CD4-positive, CD25-positive, alpha-beta regulatory T cell (primary cell): ENCODE results near the gene SHC4. TPM values are rescaled to one million over a fixed set of nuclear protein-coding genes. Genes with fewer than 3 reads are reported as not detected.
A peak's percentile ranks its signal among the peaks of the same experiment; 100 is the strongest.
"Not testable (repeated sequence)": the region's sequence is repeated elsewhere in the genome, so short reads cannot be mapped to it uniquely, and the experiment has no call there.

Experiments
- ATAC-seq, 2 donors: fragments of 150-1000 bp; cut with Tn5 transposase; one replicate each; pipeline ENCODE4 v1.10.0; 2021; ENCODE audit warnings: low read depth in 2 of 2, moderate number of reproducible peaks in 2 of 2, moderate library complexity in 1 of 2
- DNase-seq, 3 donors: peaks; one replicate each; pipeline versions ENCODE4 v3.0.0 to v3.0.0-alpha.2; 2012 to 2022; ENCODE audit warnings: mixed read lengths in 1 of 3
- H3K27ac ChIP-seq: one replicate; pipeline ENCODE4 v1.7.0; 2013; ENCODE audit warnings: mild to moderate bottlenecking, low read length; ENCODE audit not compliant: insufficient read depth, poor library complexity, severe bottlenecking
- H3K27me3 ChIP-seq: one replicate; pipeline ENCODE4 v1.7.0; 2013; ENCODE audit warnings: low read length; ENCODE audit not compliant: control insufficient read depth, insufficient read depth
- H3K36me3 ChIP-seq: one replicate; pipeline ENCODE4 v1.7.0; 2013; ENCODE audit warnings: mild to moderate bottlenecking, low read length, moderate library complexity; ENCODE audit not compliant: control insufficient read depth, insufficient read depth
- H3K4me1 ChIP-seq: 2 replicates; pipeline ENCODE4 v1.7.0; 2013; ENCODE audit warnings: mild to moderate bottlenecking, low read length; ENCODE audit not compliant: insufficient read depth, control insufficient read depth, poor library complexity, severe bottlenecking
- H3K4me3 ChIP-seq: one replicate; pipeline ENCODE4 v1.7.0; 2013; ENCODE audit warnings: low read depth, mild to moderate bottlenecking, low read length, moderate library complexity
- H3K9me3 ChIP-seq, 2 experiments: 1 replicate in 1 of 2; 2 replicates in 1 of 2; pipeline ENCODE4 v1.7.0; 2013; ENCODE audit warnings: low read length in 2 of 2, mild to moderate bottlenecking in 1 of 2, moderate library complexity in 1 of 2; ENCODE audit not compliant: control insufficient read depth in 2 of 2
- H3K27ac Mint-ChIP-seq, 3 donors: one replicate each; pipeline ENCODE4 v1.8.0; 2020 to 2022; ENCODE audit warnings: mild to moderate bottlenecking in 3 of 3, mixed read lengths in 3 of 3, moderate library complexity in 2 of 3
- H3K27me3 Mint-ChIP-seq: one replicate; pipeline ENCODE4 v1.8.0; 2022; ENCODE audit warnings: mild to moderate bottlenecking, mixed read lengths
- H3K36me3 Mint-ChIP-seq: one replicate; pipeline ENCODE4 v1.8.0; 2020; ENCODE audit warnings: mixed read lengths
- H3K4me1 Mint-ChIP-seq, 4 donors: one replicate each; pipeline ENCODE4 v1.8.0; 2020 to 2022; ENCODE audit warnings: mixed read lengths in 4 of 4, mild to moderate bottlenecking in 1 of 4
- H3K4me3 Mint-ChIP-seq, 4 donors: one replicate each; pipeline ENCODE4 v1.8.0; 2020 to 2022; ENCODE audit warnings: mild to moderate bottlenecking in 4 of 4, mixed read lengths in 4 of 4, moderate library complexity in 3 of 4
- H3K9me3 Mint-ChIP-seq, 7 donors: one replicate each; pipeline ENCODE4 v1.8.0; 2020 to 2022; ENCODE audit warnings: mixed read lengths in 7 of 7, mild to moderate bottlenecking in 3 of 7, moderate library complexity in 2 of 7
- polyA plus RNA-seq, 4 donors: library from polyadenylated mRNA; unstranded; fragments of 300-500 nt; fragmentation: Illumina TruSeq; gene quantifications; one replicate each; pipeline ENCODE4 v1.2.3, GENCODE V29; 2021
- total RNA-seq: library from RNA; stranded (reverse); gene quantifications from one replicate; pipeline ENCODE4 v1.2.3, GENCODE V29; 2022

Gene SHC4
- total and polyA plus RNA-seq, 5 donors from 2014 or later, result not detected

GRCh38 chr15:48790466-48791115, 173.1 kb downstream of the SHC4 start:
- H3K36me3 Mint-ChIP-seq, result peaks cover 44% of the 10 kb centered on the region
- not testable (repeated sequence) for H3K27me3 ChIP-seq, H3K9me3 ChIP-seq, H3K27me3 Mint-ChIP-seq, DNase-seq, H3K4me3 ChIP-seq, H3K4me3 Mint-ChIP-seq, H3K27ac Mint-ChIP-seq, H3K4me1 ChIP-seq, H3K27ac ChIP-seq, H3K4me1 Mint-ChIP-seq, ATAC-seq, H3K9me3 Mint-ChIP-seq
- H3K36me3 ChIP-seq, result peaks cover 12% of the 10 kb centered on the region

DNA sequence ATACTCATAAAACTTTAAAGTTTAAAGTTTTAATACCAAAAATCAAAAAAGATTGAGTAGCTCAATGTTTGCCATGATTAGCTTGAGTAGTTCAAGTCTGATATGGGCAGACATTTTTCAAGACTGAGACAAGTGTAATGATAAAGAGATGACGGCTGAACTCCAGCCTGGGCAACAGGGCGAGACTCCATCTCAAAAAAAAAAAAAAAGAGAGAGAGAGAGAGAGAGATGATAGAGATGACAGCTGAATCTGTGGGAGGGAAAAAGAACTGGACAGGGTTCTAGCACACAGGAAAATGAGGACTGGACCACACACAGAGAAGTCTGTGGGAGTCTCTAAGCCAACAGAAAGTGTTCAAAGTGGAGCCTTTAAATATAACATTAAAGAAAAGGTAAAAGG, 178.0 kb downstream of the SHC4 start:
- H3K9me3 ChIP-seq, result no peaks in the 10 kb centered on the region
- Mint-ChIP-seq H3K4me1 (no peaks in the 10 kb centered on the region), H3K9me3 (no peaks in the 10 kb centered on the region), H3K4me3 (no peak overlapping the region), H3K36me3 (peaks cover 45% of the 10 kb centered on the region), H3K27me3 (no peaks in the 10 kb centered on the region), H3K27ac (no peak overlapping the region)
- ATAC-seq (no peak), DNase-seq (no peak)
- H3K4me1 ChIP-seq, result no peaks in the 10 kb centered on the region
- H3K4me3 ChIP-seq, result no peak overlapping the region
- H3K27me3 ChIP-seq, result no peaks in the 10 kb centered on the region
- H3K36me3 ChIP-seq, result peaks cover 28% of the 10 kb centered on the region
- no peak overlapping the region for H3K27ac ChIP-seq

GRCh38 chr15:48785195-48785594, 178.5 kb downstream of the SHC4 start:
- no peak for ATAC-seq
- no peak overlapping the region for H3K4me3 ChIP-seq
- no peak for DNase-seq

DNA sequence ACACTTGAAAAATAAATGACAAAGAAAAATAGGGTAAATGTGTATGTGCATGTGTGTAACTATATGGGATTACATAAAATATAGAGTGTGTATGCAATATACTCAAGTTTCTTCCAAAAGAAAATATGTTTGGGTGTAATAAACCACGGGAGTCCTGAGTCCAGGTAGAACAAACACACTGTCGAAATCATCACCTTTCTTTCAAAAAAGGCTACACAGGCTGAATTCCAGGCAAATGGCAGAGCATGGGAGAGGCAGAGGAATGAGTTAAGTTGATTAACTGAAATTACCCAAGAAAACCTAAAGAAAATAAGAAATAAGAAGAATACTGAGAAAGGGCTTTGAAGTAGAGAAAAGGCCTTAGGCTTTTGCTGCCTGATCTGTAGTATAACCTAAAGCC, 179.0 kb downstream of the SHC4 start:
- H3K27me3 Mint-ChIP-seq, result no peaks in the 10 kb centered on the region
- peaks cover 31% of the 10 kb centered on the region for H3K36me3 ChIP-seq

More at GRCh38 chr15:48785195-48785594, 178.5 kb downstream of the SHC4 start:
- Mint-ChIP-seq H3K36me3 (peaks cover 44% of the 10 kb centered on the region), H3K27me3 (no peaks in the 10 kb centered on the region), H3K9me3 (no peaks in the 10 kb centered on the region), H3K27ac (peak overlapping the region in 1 of 3 donors; percentile 29), H3K4me1 (no peaks in the 10 kb centered on the region), H3K4me3 (no peak overlapping the region)
- Histone ChIP-seq H3K27me3 (no peaks in the 10 kb centered on the region), H3K36me3 (peaks cover 30% of the 10 kb centered on the region), H3K9me3 (no peaks in the 10 kb centered on the region), H3K4me1 (no peaks in the 10 kb centered on the region), H3K27ac (no peak overlapping the region)

DNA sequence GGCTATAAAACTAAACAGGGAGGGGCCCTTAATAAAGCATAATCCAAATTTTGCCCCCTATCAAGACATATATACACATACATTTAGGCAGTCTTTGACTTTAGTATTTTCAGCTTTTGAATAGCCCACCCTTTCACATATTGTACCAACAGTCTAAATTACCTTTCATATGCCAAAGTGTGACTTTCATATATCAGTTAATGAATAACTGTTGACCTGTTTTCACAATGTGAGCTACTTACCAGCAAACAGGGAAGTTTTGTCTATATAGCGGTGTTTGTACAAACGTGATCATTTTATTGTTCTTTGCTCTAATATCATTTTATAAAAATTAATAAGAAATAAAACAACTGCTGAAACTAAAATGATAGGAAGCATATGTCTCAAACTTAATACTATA, 180.8 kb downstream of the SHC4 start:
- H3K36me3 Mint-ChIP-seq, result peaks cover 42% of the 10 kb centered on the region
- no peaks in the 10 kb centered on the region for H3K9me3 ChIP-seq

More for the DNA sequence above, 179.0 kb downstream of the SHC4 start:
- Mint-ChIP-seq H3K9me3 (no peaks in the 10 kb centered on the region), H3K27ac (no peak overlapping the region), H3K4me3 (no peak overlapping the region), H3K36me3 (peaks cover 43% of the 10 kb centered on the region), H3K4me1 (no peaks in the 10 kb centered on the region)
- DNase-seq, result no peak
- Histone ChIP-seq H3K4me1 (no peaks in the 10 kb centered on the region), H3K27me3 (no peaks in the 10 kb centered on the region), H3K9me3 (no peaks in the 10 kb centered on the region), H3K4me3 (no peak overlapping the region), H3K27ac (no peak overlapping the region)
- ATAC-seq, result no peak

GRCh38 chr15:48781481-48782081, 182.1 kb downstream of the SHC4 start:
- Histone ChIP-seq H3K9me3 (no peaks in the 10 kb centered on the region), H3K36me3 (peaks cover 28% of the 10 kb centered on the region), H3K4me3 (no peak overlapping the region), H3K27me3 (no peaks in the 10 kb centered on the region), H3K4me1 (no peaks in the 10 kb centered on the region), H3K27ac (no peak overlapping the region)
- no peaks in the 10 kb centered on the region for H3K9me3 Mint-ChIP-seq
- peaks cover 44% of the 10 kb centered on the region for H3K36me3 Mint-ChIP-seq
- H3K4me3 Mint-ChIP-seq, result no peak overlapping the region
- DNase-seq, result no peak
- ATAC-seq, result no peak
- H3K27ac Mint-ChIP-seq, result no peak overlapping the region
- peaks cover 0 to 2% (median 0%) of the 10 kb centered on the region in 4 donors for H3K4me1 Mint-ChIP-seq
- H3K27me3 Mint-ChIP-seq, result no peaks in the 10 kb centered on the region

More for the DNA sequence above, 180.8 kb downstream of the SHC4 start:
- Mint-ChIP-seq H3K4me3 (no peak overlapping the region), H3K9me3 (no peaks in the 10 kb centered on the region), H3K4me1 (peaks cover 0 to 2% (median 0%) of the 10 kb centered on the region in 4 donors), H3K27ac (peak overlapping the region in 1 of 3 donors; percentile 5), H3K27me3 (no peaks in the 10 kb centered on the region)
- Histone ChIP-seq H3K4me3 (no peak overlapping the region), H3K36me3 (peaks cover 29% of the 10 kb centered on the region), H3K27ac (no peak overlapping the region), H3K4me1 (no peaks in the 10 kb centered on the region), H3K27me3 (no peaks in the 10 kb centered on the region)
- no peak for ATAC-seq
- DNase-seq, result no peak

DNA sequence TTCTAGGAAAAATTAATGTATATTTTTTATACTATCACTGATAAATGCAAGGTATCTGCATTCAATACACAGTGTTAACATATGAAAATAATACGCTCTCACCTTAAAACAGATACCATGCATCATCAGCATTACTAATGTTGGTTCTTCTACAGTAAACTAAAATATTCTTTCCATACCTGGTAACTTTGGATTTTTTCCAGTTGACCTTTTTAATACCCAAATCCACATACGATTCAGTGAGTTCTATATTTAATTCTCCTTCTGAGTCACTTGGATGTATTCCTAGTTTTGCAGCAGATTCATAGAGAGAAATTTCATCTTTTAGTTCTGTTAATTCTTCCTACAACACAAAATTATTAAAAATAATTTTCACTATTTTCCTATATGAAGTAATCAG, 182.7 kb downstream of the SHC4 start:
- Mint-ChIP-seq H3K36me3 (peaks cover 42% of the 10 kb centered on the region), H3K27ac (no peak overlapping the region)
- no peaks in the 10 kb centered on the region for H3K9me3 ChIP-seq

DNA sequence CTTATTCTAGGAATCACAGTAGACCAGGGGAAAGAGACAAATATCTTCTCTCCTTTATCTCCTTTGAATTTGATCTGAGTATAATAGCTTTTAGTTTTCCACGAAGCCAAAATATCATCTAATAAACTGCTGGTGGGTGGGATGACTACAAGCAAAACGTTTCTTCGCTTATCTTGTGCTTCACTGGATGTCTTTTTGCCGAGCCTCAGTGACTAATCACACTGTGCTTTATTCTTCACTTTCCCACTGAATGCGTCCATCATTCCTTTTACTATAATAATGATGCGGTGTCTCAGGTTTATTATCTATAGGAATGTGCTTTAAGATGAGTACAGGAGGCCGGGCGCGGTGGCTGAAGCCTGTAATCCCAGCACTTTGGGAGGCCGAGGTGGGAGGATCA, 185.4 kb downstream of the SHC4 start:
- H3K4me3 Mint-ChIP-seq, result no peak overlapping the region
- no peak for ATAC-seq
- peaks cover 0 to 6% of the 10 kb centered on the region in 2 experiments for H3K9me3 ChIP-seq
- no peaks in the 10 kb centered on the region for H3K27me3 ChIP-seq
- peaks cover 0 to 6% (median under 1%) of the 10 kb centered on the region in 4 donors for H3K4me1 Mint-ChIP-seq
- DNase-seq, result no peak
- no peaks in the 10 kb centered on the region for H3K4me1 ChIP-seq
- no peak overlapping the region for H3K4me3 ChIP-seq
- peaks cover 52% of the 10 kb centered on the region for H3K36me3 Mint-ChIP-seq
- H3K27me3 Mint-ChIP-seq, result no peaks in the 10 kb centered on the region
- peaks cover 31% of the 10 kb centered on the region for H3K36me3 ChIP-seq
- no peak overlapping the region for H3K27ac ChIP-seq
- H3K27ac Mint-ChIP-seq, result peak overlapping the region in 2 of 3 donors; percentile 22 to 32
- peaks cover 0 to 8% (median 0%) of the 10 kb centered on the region in 7 donors for H3K9me3 Mint-ChIP-seq

More for the DNA sequence above, 182.7 kb downstream of the SHC4 start:
- H3K27me3 ChIP-seq, result no peaks in the 10 kb centered on the region
- Mint-ChIP-seq H3K4me1 (peaks cover 0 to 2% (median 0%) of the 10 kb centered on the region in 4 donors), H3K27me3 (no peaks in the 10 kb centered on the region), H3K9me3 (no peaks in the 10 kb centered on the region), H3K4me3 (no peak overlapping the region)
- peaks cover 28% of the 10 kb centered on the region for H3K36me3 ChIP-seq
- H3K4me1 ChIP-seq, result no peaks in the 10 kb centered on the region
- no peak for ATAC-seq
- no peak overlapping the region for H3K27ac ChIP-seq
- DNase-seq, result no peak
- H3K4me3 ChIP-seq, result no peak overlapping the region
